GM23338 (cell line): ENCODE results near the gene NDUFA13. TPM values are rescaled to one million over a fixed set of nuclear protein-coding genes. Genes with fewer than 3 reads are reported as not detected.

Source experiments
- ATAC-seq: fragments of 200-7000 bp; cut with Tn5 transposase; 3 replicates; pipeline ENCODE4 v1.9.1; 2020
- DNase-seq: peaks from one replicate; pipeline ENCODE4 v3.0.0-alpha.2; 2015; ENCODE audit warnings: low spot score
- H2AFZ ChIP-seq: fragments of 200-600 bp; sonication (generic); 2 replicates; pipeline ENCODE4 v1.8.0; 2016; ENCODE audit warnings: antibody characterized with exemption, mild to moderate bottlenecking, moderate library complexity
- H3F3A ChIP-seq: fragments of 200-600 bp; sonication (generic); replicated peaks from 2 replicates; pipeline ENCODE4 v1.8.0; 2017; ENCODE audit warnings: antibody characterized with exemption, mixed run types, low read depth
- H3K27ac ChIP-seq: fragments of 200-600 bp; sonication (generic); 2 replicates; pipeline ENCODE4 v1.6.1; 2016; ENCODE audit warnings: low read depth
- H3K27me3 ChIP-seq: fragments of 200-600 bp; sonication (generic); 2 replicates; pipeline ENCODE4 v1.8.0; 2016; ENCODE audit warnings: mild to moderate bottlenecking, mixed run types, moderate library complexity; ENCODE audit not compliant: insufficient read depth
- H3K36me3 ChIP-seq: fragments of 200-600 bp; sonication (generic); 2 replicates; pipeline ENCODE4 v1.8.0; 2016; ENCODE audit warnings: mild to moderate bottlenecking; ENCODE audit not compliant: insufficient read depth
- H3K4me1 ChIP-seq: fragments of 200-600 bp; sonication (generic); 2 replicates; pipeline ENCODE4 v1.8.0; 2016; ENCODE audit warnings: mild to moderate bottlenecking, moderate library complexity; ENCODE audit not compliant: insufficient read depth
- H3K4me2 ChIP-seq: fragments of 200-600 bp; sonication (generic); 2 replicates; pipeline ENCODE4 v1.7.1; 2017; ENCODE audit warnings: mixed run types
- H3K4me3 ChIP-seq: fragments of 200-600 bp; sonication (generic); 2 replicates; pipeline ENCODE4 v1.6.1; 2016; ENCODE audit warnings: mixed run types
- H3K79me2 ChIP-seq: fragments of 200-600 bp; sonication (generic); replicated peaks from 2 replicates; pipeline ENCODE4 v1.8.0; 2017; ENCODE audit warnings: mild to moderate bottlenecking; ENCODE audit not compliant: insufficient read depth
- H3K9me2 ChIP-seq: fragments of 200-600 bp; sonication (generic); 2 replicates; pipeline ENCODE4 v1.8.0; 2017; ENCODE audit not compliant: insufficient read depth
- H4K20me1 ChIP-seq: fragments of 200-600 bp; sonication (generic); replicated peaks from 2 replicates; pipeline ENCODE4 v1.8.0; 2017; ENCODE audit warnings: mild to moderate bottlenecking; ENCODE audit not compliant: insufficient read depth
- H3K27ac Mint-ChIP-seq: 2 replicates; pipeline ENCODE4 v1.8.0; 2020; ENCODE audit warnings: inconsistent platforms, mild to moderate bottlenecking, moderate library complexity, mixed read lengths
- H3K27me3 Mint-ChIP-seq: 3 replicates; pipeline ENCODE4 v1.8.0; 2022; ENCODE audit warnings: low read depth, mild to moderate bottlenecking, moderate library complexity, mixed read lengths, inconsistent platforms; ENCODE audit not compliant: insufficient read depth, poor library complexity
- H3K36me3 Mint-ChIP-seq: 3 replicates; pipeline ENCODE4 v1.8.0; 2021; ENCODE audit warnings: low read depth, mild to moderate bottlenecking, inconsistent platforms, moderate library complexity, mixed read lengths
- H3K4me1 Mint-ChIP-seq: 3 replicates; pipeline ENCODE4 v1.8.0; 2020; ENCODE audit warnings: mild to moderate bottlenecking, inconsistent platforms, mixed read lengths
- H3K4me3 Mint-ChIP-seq: 3 replicates; pipeline ENCODE4 v1.8.0; 2021; ENCODE audit warnings: moderate library complexity, mild to moderate bottlenecking, inconsistent platforms, mixed read lengths
- H3K9me3 Mint-ChIP-seq: 3 replicates; pipeline ENCODE4 v1.8.0; 2020; ENCODE audit warnings: moderate library complexity, mild to moderate bottlenecking, inconsistent platforms, mixed read lengths
- CREB1 ChIP-seq: fragments of 250-450 bp; sonication (Bioruptor Pico); IDR thresholded peaks from 2 replicates; pipeline ENCODE4 v1.5.0; 2020; ENCODE audit warnings: low read depth, mild to moderate bottlenecking, moderate library complexity
- CTCF ChIP-seq, 2 experiments: fragments of 200-600 bp in 1 of 2; sonication (generic) in 1 of 2; conservative IDR thresholded peaks; 2 replicates each; pipeline versions ENCODE4 v1.5.1 to v1.6.1; 2016 to 2017; ENCODE audit warnings: antibody characterized with exemption in 2 of 2, low read depth in 2 of 2, mild to moderate bottlenecking in 2 of 2, moderate library complexity in 1 of 2
- EZH2 ChIP-seq: fragments of 200-600 bp; sonication (generic); IDR thresholded peaks from one replicate; pipeline ENCODE4 v1.8.0; 2017; ENCODE audit warnings: antibody characterized with exemption, mild to moderate bottlenecking, low read depth; ENCODE audit not compliant: unreplicated experiment
- EZH2phosphoT487 ChIP-seq: fragments of 200-600 bp; sonication (generic); IDR thresholded peaks from one replicate; pipeline ENCODE4 v1.8.1; 2018; ENCODE audit warnings: antibody characterized with exemption; ENCODE audit not compliant: unreplicated experiment
- JUNB ChIP-seq: IDR thresholded peaks from one replicate; pipeline ENCODE4 v1.6.1; 2016; ENCODE audit warnings: antibody characterized with exemption; ENCODE audit not compliant: unreplicated experiment
- NANOG ChIP-seq: IDR thresholded peaks from 2 replicates; pipeline ENCODE4 v1.6.1; 2016; ENCODE audit warnings: antibody characterized with exemption, borderline replicate concordance
- POLR2AphosphoS5 ChIP-seq: IDR thresholded peaks from 2 replicates; pipeline ENCODE4 v1.6.1; 2016; ENCODE audit warnings: antibody characterized with exemption, low read depth
- REST ChIP-seq: IDR thresholded peaks from one replicate; pipeline ENCODE4 v1.6.1; 2018; ENCODE audit warnings: antibody characterized with exemption; ENCODE audit not compliant: unreplicated experiment
- STAT1 ChIP-seq: IDR thresholded peaks from one replicate; pipeline ENCODE4 v1.6.1; 2016; ENCODE audit warnings: antibody characterized with exemption; ENCODE audit not compliant: unreplicated experiment
- ZNF114 ChIP-seq: fragments of 250-450 bp; sonication (Bioruptor Pico); IDR thresholded peaks from 2 replicates; pipeline ENCODE4 v1.5.0; 2020; ENCODE audit warnings: mild to moderate bottlenecking, moderate library complexity
- ZNF331 ChIP-seq: fragments of 250-450 bp; sonication (Bioruptor Pico); IDR thresholded peaks from 2 replicates; pipeline ENCODE4 v1.5.0; 2020; ENCODE audit warnings: low read depth, mild to moderate bottlenecking, moderate library complexity
- polyA plus RNA-seq: library from polyadenylated mRNA; unstranded; fragments of >200 nt; fragmentation: Nextera tagmentation; extraction: Ambion mirVana; gene quantifications from 2 replicates; pipeline ENCODE4 v1.2.1, GENCODE V29; 2016
- total RNA-seq: library from RNA; depleted of rRNA; stranded (reverse); fragments of >200 nt; shearing (Covaris generic); gene quantifications from 2 replicates; pipeline ENCODE4 v1.2.3, GENCODE V29; 2014
- TF ChIP-seq, protein P1 (sequence below): IDR thresholded peaks from 2 replicates; pipeline ENCODE4 v1.6.1; 2016; ENCODE audit warnings: antibody characterized with exemption
- TF ChIP-seq, protein P2 (sequence below): fragments of 250-450 bp; sonication (Bioruptor Pico); IDR thresholded peaks from 2 replicates; pipeline ENCODE4 v1.5.0; 2020; ENCODE audit warnings: mild to moderate bottlenecking, moderate library complexity

The NDUFA13 gene
- total and polyA plus RNA-seq, 2 experiments from 2014 or later, result 143 to 598 TPM

GRCh38 chr19:19501798-19502197 is 14.2 kb upstream of the NDUFA13 start:
- Histone ChIP-seq H3K79me2 (no peaks in the 10 kb centered on the region), H3F3A (peaks cover 12% of the 10 kb centered on the region; the same call in 1 of the 2 replicates), H3K9me2 (no peaks in the 10 kb centered on the region), H3K27ac (no peak overlapping the region), H3K4me3 (no peak overlapping the region), H3K36me3 (peaks cover 12% of the 10 kb centered on the region; the same call in 1 of the 2 replicates), H2AFZ (no peak overlapping the region), H4K20me1 (peaks cover 11% of the 10 kb centered on the region), H3K4me1 (no peaks in the 10 kb centered on the region), H3K27me3 (no peaks in the 10 kb centered on the region), H3K4me2 (no peak overlapping the region)
- H3K9me3 Mint-ChIP-seq, result no peaks in the 10 kb centered on the region
- no peak for DNase-seq
- peaks cover 2% of the 10 kb centered on the region; the same call in 1 of the 3 replicates for H3K4me1 Mint-ChIP-seq
- TF ChIP-seq, protein P1, sequence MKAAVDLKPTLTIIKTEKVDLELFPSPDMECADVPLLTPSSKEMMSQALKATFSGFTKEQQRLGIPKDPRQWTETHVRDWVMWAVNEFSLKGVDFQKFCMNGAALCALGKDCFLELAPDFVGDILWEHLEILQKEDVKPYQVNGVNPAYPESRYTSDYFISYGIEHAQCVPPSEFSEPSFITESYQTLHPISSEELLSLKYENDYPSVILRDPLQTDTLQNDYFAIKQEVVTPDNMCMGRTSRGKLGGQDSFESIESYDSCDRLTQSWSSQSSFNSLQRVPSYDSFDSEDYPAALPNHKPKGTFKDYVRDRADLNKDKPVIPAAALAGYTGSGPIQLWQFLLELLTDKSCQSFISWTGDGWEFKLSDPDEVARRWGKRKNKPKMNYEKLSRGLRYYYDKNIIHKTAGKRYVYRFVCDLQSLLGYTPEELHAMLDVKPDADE, result no peak
- no peak for TF ChIP-seq ZNF331 (CRISPR knock-in tag)
- no peak for TF ChIP-seq CREB1 (CRISPR knock-in tag)
- TF ChIP-seq CTCF (conservative IDR thresholded peaks at IDR 0.05; ENCODE audit: low read depth in 2 of 2), result no peak
- TF ChIP-seq JUNB, result no peak
- TF ChIP-seq EZH2phosphoT487, result no peak
- no peak for TF ChIP-seq NANOG
- TF ChIP-seq REST, result no peak
- TF ChIP-seq STAT1, result no peak
- no peak for TF ChIP-seq ZNF114 (CRISPR knock-in tag)
- TF ChIP-seq POLR2AphosphoS5, result no peak
- TF ChIP-seq, protein P2, sequence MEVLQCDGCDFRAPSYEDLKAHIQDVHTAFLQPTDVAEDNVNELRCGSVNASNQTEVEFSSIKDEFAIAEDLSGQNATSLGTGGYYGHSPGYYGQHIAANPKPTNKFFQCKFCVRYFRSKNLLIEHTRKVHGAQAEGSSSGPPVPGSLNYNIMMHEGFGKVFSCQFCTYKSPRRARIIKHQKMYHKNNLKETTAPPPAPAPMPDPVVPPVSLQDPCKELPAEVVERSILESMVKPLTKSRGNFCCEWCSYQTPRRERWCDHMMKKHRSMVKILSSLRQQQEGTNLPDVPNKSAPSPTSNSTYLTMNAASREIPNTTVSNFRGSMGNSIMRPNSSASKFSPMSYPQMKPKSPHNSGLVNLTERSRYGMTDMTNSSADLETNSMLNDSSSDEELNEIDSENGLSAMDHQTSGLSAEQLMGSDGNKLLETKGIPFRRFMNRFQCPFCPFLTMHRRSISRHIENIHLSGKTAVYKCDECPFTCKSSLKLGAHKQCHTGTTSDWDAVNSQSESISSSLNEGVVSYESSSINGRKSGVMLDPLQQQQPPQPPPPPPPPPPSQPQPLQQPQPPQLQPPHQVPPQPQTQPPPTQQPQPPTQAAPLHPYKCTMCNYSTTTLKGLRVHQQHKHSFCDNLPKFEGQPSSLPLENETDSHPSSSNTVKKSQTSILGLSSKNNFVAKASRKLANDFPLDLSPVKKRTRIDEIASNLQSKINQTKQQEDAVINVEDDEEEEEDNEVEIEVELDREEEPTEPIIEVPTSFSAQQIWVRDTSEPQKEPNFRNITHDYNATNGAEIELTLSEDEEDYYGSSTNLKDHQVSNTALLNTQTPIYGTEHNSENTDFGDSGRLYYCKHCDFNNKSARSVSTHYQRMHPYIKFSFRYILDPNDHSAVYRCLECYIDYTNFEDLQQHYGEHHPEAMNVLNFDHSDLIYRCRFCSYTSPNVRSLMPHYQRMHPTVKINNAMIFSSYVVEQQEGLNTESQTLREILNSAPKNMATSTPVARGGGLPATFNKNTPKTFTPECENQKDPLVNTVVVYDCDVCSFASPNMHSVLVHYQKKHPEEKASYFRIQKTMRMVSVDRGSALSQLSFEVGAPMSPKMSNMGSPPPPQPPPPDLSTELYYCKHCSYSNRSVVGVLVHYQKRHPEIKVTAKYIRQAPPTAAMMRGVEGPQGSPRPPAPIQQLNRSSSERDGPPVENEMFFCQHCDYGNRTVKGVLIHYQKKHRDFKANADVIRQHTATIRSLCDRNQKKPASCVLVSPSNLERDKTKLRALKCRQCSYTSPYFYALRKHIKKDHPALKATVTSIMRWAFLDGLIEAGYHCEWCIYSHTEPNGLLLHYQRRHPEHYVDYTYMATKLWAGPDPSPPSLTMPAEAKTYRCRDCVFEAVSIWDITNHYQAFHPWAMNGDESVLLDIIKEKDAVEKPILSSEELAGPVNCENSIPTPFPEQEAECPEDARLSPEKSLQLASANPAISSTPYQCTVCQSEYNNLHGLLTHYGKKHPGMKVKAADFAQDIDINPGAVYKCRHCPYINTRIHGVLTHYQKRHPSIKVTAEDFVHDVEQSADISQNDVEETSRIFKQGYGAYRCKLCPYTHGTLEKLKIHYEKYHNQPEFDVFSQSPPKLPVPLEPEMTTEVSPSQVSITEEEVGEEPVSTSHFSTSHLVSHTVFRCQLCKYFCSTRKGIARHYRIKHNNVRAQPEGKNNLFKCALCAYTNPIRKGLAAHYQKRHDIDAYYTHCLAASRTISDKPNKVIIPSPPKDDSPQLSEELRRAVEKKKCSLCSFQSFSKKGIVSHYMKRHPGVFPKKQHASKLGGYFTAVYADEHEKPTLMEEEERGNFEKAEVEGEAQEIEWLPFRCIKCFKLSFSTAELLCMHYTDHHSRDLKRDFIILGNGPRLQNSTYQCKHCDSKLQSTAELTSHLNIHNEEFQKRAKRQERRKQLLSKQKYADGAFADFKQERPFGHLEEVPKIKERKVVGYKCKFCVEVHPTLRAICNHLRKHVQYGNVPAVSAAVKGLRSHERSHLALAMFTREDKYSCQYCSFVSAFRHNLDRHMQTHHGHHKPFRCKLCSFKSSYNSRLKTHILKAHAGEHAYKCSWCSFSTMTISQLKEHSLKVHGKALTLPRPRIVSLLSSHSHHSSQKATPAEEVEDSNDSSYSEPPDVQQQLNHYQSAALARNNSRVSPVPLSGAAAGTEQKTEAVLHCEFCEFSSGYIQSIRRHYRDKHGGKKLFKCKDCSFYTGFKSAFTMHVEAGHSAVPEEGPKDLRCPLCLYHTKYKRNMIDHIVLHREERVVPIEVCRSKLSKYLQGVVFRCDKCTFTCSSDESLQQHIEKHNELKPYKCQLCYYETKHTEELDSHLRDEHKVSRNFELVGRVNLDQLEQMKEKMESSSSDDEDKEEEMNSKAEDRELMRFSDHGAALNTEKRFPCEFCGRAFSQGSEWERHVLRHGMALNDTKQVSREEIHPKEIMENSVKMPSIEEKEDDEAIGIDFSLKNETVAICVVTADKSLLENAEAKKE (CRISPR knock-in tag), result no peak
- TF ChIP-seq EZH2, result no peak
- H3K27me3 Mint-ChIP-seq, result peaks cover 8% of the 10 kb centered on the region
- no peak overlapping the region for H3K4me3 Mint-ChIP-seq
- peaks cover 76% of the 10 kb centered on the region for H3K36me3 Mint-ChIP-seq
- no peak overlapping the region for H3K27ac Mint-ChIP-seq
- no peak for ATAC-seq
